NCI-H2196 treated with DMSO at 0.1 percent for 48 hours (cell line): ENCODE results near the gene PRMT9.

Source experiments
- DNase-seq: peaks from one replicate; lab custom pipeline; 2025; ENCODE audit not compliant: unreplicated experiment; lab: John Stamatoyannopoulos, UW

The PRMT9 gene

DNA sequence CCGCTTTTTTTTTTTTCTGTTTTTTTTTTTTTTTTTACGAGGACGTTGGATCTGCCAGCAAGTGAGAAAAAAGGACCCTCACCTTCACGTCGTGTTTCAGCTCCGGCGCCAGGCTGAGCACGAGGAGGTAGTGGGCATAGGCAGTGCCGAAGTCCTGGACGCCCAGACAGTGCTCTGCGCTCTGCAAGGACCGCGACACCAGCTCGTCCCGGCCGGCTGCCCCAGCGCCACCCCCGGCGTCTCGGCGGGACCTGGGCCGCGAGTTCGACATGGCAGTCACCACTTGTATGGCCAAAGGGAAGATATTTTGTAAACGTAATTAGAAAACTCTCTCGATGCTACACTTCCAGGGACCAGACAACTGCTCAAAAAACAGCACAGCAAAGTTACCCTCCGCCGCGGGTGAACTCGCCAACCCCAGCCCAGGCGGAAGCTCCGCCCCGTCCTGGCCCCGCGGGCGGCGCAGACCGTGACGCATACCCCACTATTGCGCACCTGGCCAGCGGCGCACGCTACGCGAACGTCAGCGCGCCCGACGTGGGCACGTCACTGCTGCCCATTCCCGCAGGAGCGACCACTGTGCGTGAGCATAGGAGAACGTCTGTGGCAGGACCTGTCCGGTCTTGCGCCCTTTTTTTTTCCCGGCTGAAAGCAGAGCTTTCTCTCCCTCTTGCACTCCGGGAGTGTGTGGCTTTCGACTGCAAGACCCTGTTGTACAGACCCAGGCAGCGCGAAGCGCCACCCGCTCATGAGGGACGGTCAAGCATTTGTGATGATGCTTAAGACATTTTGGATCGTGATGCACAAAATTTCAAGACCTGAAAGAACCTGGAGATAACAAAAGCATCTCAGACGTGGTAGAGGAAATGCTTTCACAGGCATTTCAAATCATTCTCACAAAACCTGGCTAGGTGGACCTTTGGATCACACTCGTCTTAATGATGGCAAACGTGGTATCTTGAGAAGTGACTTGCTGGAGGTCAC lies at the start of gene PRMT9:
Gene PRMT9 (minus strand): TSS at position 447 of the 984 bp plus-strand sequence. CDS start 176 bp downstream, at position 271.
- DNase-seq: peak; percentile 41

GRCh38 chr4:147732518-147733235 lies 48.7 kb upstream of the PRMT9 start:
- no peak for DNase-seq

GRCh38 chr4:147731580-147732517 lies 47.9 kb upstream of the PRMT9 start, which contains the start of gene ARHGAP10:
Gene ARHGAP10 (plus strand): TSS chr4:147732088. CDS start chr4:147732302, 214 bp downstream.
- DNase-seq: no peak

GRCh38 chr4:147730333-147730732 lies 46.4 kb upstream of the PRMT9 start:
- no peak for DNase-seq

GRCh38 chr4:147727476-147728028 lies 43.6 kb upstream of the PRMT9 start:
- no peak for DNase-seq

DNA sequence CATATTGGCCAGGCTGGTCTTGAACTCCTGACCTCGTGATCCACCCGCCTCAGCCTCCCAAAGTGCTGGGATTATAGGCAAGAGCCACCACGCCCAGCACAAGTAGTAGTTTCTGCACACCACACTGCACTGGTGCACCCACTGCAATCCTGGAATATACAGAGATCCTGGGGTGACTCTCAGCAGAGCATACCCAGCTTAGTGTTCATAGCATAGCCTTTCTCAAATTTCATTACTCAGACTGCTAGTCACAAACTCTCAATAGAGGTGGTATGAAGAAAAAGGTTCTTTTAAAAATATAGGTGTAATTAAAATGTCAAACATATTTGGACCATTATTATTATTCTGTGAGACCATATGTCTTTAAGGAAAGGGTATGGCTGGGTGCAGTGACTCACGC lies 41.7 kb upstream of the PRMT9 start:
- DNase-seq: no peak

GRCh38 chr4:147724468-147725201 lies 40.7 kb upstream of the PRMT9 start:
- DNase-seq: no peak

DNA sequence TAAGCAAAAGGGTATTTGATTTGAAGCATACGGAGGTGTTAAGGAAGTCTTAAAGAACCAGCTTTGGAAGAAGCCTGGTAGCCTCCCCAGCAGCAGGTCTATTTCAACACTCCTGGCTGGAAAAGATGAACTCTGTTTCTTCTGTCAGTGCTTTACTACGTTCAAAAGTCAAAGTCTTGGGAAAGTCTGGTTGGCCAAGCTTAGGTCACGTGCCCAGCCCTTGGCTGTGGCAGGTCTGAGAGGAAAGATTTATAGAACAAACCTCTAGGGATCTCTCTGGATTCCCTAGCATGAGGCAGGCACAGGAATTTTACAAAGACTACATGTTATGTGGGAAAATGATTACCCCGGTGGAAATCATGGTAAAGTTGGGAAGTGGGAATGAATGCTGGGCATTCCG lies 39.4 kb upstream of the PRMT9 start:
- DNase-seq: no peak

DNA sequence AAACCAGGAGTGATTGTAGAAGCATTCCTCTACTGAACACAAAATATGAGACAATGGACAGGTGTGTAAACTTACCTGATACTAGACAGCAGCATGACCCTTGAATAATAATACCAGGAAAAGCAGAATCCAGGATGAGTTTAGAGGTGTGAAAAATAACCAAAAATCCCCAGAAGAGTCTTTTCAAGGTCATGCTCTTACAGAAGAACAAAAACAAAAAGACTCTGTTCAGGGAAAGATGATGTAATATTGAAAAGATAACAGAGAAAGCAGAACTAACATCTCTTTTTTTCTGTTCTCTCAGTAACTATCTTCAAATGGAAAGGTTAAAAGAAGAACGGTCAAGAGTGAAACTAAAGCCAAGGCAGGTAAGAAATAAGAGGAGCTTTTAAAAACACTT lies 33.9 kb upstream of the PRMT9 start:
- DNase-seq: no peak

DNA sequence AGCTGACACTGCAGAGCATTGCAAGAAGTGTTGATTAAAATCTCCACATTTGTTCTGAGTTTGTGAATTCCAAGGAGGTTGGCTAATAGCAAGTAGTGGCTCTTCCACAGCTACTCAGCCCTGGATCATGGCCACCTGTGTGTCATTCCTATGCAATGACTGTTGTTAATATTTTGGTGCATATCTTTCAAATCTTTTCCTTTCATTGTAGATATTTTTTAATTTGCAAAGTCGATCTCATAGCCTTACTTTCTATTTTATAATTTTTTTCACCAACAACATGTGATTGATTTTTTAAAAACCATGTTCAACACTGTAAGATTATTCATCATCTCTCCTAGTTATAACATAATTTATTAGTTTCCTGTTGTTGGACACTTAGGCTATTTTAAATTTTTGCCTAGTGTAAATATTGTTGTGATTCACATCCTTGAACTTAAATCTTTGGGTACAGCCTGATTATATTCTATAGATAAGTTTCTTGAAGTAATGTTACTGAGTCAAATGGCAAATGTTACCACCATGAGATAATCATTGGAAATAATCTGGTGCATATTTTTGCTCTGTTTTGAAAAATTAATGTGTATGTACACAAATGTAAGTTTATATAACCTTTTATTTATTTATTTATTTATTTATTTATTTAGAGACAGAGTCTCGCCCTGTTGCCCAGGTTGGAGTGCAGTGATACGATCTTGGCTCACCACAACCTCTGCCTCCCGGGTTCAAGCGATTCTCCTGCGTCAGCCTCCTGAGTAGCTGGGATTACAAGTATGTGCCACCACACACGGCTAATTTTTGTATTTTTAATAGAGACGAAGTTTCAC lies 30.8 kb upstream of the PRMT9 start:
- no peak for DNase-seq

DNA sequence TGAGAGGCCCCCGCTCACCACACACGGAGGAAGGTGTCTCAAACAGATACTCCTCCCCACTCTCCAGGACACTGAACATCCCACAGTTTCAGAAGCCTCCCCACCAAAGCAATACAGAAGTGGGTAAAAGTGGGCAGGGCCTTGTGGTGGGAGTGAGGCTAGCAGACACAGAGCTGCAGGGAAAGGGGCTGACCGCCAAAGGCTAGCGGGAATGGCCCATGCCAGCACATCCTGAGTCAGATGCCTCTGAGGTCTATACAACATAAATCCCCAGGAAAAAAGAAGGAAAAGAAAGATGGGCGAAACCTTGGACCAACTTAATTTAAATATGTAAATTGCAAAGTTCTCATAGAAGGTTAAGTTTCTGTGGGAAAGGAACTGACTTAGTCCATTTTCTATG lies 26.0 kb upstream of the PRMT9 start:
- no peak for DNase-seq

GRCh38 chr4:147707892-147708672 lies 24.1 kb upstream of the PRMT9 start:
- no peak for DNase-seq

- no peak for DNase-seq
Observed at GRCh38 chr4:147704846-147705245, 20.9 kb upstream of the PRMT9 start.

GRCh38 chr4:147696866-147697265 lies 12.9 kb upstream of the PRMT9 start:
- DNase-seq: no peak

DNA sequence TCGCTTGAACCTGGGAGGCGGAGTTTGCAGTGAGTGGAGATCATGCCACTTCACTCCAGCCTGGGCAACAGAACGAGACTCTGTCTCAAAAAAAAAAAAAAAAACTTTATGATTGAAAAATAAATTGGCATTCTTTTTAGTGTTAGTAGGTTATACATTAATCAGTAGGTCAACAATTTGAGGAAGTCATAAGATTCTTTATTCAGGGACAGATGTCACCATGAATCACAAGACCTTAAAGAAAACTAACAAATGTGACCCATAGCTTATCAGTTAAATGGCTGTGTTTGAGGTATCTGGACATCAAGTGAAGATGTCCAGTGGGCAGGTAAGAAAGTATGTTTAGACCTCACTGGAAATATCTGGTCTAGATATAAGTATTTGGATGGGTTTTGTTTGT lies 9.3 kb upstream of the PRMT9 start:
- no peak for DNase-seq

DNA sequence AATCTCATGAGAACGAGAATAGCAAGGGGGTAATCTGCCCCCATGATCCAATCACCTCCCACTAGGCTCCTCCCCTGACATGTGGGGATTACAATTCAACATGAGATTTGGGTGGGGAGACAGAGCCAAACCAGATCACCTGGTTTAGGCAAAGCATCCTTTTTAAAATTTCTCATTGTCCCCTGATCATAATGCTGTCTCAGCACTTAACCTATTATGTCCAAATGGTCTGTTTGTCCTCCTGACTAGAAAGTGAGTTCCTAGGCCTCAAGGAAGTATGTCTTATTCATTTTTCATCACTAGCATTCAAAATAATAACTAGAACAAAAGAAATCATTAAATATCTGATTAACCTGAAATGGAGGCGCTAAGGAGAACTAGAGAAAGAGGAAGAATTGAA lies 7.9 kb upstream of the PRMT9 start:
- no peak for DNase-seq

DNA sequence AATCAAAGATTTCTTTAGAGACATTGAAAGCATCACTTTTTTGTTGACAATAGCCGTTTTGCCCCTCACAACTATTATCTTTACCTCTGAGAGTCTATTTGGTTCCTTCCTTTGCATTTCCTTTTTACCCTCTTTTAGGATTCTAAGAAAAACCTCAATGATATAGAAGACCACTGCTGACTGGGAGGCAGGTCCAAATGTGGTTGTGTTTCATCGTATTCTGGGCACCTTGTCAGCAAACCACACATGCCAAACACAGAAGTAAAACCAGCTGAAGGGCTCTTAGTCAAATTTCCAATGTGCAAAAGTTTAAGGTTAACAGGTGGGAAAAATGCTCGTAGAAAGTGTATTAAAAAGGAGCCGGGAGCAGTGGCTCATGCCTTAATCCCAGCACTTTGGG lies 5.1 kb upstream of the PRMT9 start:
- DNase-seq: no peak

DNA sequence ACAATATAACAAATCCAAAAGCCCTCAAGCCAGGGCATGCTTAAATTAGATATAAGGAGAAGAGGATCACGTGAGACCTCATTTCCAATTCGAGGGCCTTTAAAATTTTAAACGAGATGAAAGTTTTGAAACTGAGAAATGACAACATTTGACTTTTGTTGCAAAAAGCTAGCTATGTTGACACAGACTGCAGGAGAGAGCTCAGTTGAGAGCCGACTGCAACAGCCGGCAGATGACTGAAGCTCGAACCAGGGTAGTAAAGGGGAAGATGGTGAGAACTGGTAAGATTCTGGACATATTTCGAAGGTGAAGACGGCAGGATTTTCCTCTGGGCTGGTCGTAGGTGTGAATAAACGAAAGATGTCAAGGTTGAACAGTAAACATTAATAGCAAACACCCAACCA lies 773 bp downstream of the PRMT9 start:
- no peak for DNase-seq
